H54 (cell line): ENCODE results near the gene FBXO22.
"Not testable (repeated sequence)": the region's sequence is repeated elsewhere in the genome, so short reads cannot be mapped to it uniquely, and the experiment has no call there.

Source experiments
- DNase-seq: peaks from one replicate; pipeline ENCODE4 v3.0.0; 2011; ENCODE audit warnings: low spot score, mixed read lengths; ENCODE audit not compliant: insufficient read length
- FAIRE-seq: peaks from 3 replicates; lab custom pipeline; 2011; peaks lifted over from hg19 to GRCh38; lab: Jason Lieb, UNC
- POLR2A ChIP-seq: IDR thresholded peaks from 2 replicates; pipeline ENCODE4 v1.6.1; 2011; ENCODE audit warnings: low read depth, mild to moderate bottlenecking, low read length

FBXO22 gene

DNA sequence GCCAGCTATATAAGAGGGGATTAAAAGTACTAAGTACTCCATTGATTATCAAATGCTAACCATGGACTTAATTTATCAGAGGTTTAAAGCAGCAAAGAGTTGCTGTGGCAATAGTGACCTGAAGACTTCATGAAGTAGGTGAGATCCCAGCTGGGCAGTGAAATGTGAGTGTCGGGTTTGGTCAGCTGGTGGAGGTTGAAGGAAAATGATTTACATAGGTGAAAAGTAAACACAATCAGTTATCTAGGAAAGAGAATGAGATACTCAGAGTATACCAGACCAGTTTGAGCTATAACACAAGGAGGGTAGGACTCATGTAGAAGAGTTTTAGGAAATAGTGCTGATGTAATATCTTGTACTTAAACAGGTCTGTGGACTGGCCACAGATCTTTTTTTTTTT lies 16.5 kb upstream of the FBXO22 start:
- DNase-seq (no peak), FAIRE-seq (no peak)
- TF ChIP-seq POLR2A = no peak

DNA sequence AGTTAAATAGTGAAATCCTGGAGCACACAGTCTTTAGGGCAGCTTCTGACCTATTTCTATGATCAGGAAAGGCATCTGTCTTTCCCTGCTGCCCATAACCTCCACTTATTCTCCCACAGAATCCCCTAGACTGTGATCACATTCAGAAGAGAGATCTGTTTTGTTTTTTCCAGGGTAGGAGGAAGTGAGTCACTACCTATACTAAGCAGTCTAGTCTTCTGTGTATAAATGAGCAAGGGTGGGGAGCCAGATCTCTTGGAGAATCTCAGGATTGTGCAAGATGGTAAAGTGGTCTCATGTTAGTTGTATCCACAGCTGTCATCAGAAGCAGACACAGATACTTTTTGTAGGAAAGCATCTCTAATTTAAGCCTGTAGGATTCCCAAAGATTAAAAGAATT lies 11.8 kb upstream of the FBXO22 start:
- FAIRE-seq (peak; percentile 90), DNase-seq (peak; percentile 3)
- no peak for TF ChIP-seq POLR2A

DNA sequence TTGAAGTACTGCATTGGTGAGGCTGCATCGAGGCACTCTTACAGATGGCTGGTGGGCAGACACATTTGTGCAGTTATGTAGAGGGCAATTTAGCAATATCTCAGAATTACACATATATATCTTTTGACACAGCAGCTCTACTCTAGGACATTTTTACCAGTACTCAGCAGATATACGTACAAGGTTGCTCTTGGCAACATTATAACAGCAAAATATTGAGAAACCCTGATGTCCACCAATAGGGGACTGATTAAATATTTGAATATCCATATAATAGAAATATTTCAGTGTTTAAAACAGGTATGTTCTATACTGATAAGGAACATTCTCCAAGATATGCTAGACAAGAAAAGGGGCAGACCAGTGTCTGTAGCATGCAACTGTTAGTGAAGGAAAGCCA lies 7.9 kb upstream of the FBXO22 start:
- DNase-seq (no peak), FAIRE-seq (no peak)
- TF ChIP-seq POLR2A = no peak

DNA sequence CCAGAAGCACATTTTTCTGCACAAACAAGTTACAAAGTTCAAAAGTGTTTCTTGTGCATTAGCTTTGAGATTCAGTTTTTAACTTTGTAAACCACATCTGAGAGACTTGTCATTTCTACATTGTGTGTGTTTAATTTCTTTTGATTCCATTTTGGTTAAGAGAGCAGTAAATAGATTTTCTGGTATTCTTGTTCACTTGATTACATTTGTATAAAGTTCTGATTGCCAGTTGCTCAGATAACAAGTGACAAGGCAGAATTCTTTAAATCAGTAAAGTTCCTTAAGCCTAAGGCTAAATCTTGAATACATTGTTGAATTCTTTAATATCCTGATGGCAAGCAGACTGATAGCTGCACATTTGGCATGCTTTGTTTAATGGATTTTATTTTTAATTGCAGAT lies 3.1 kb upstream of the FBXO22 start:
- FAIRE-seq (no peak), DNase-seq (no peak)
- TF ChIP-seq POLR2A = no peak

DNA sequence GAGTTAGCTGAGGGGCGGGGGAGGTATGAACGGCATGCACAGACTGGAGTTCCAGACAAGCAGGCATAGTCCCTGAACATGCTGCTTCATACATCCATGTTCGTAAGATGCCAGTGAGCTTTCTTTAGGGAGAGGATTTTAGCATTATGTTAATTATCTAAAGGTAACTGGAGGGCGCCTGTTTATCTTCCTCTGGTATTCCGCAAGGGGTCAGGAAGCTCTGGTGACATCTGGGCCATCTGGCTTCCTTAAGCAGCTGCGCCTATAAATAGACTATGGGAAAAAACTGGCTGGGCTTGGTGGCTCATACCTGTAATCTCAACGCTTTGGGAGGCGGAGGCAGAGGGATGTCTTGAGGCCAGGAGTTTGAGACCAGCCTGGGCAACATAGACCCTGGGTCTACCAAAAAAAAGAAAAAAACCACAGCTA lies 1.5 kb upstream of the FBXO22 start:
- no peak for DNase-seq
- FAIRE-seq = no peak
- TF ChIP-seq POLR2A = no peak

DNA sequence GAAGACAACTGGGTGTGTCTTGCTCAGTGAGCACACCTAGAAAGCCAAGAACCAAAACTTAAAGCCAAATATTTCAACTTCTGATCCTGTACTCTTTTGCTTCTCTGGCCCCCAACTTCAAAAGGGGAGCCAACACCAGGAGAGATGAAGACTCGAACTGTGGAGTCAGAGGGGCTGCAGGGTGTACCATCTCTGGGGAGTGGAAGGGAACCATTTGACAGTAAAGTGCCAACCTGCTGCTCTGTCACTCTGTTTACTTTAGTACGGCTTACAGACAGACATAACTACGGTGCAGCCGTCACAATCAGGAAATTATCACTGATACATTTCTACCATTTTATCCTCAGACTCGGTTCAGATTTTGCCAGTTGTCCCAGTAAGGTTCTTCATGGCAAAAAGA lies 1.6 kb downstream of the FBXO22 start:
- FAIRE-seq (no peak), DNase-seq (no peak)
- no peak for TF ChIP-seq POLR2A

DNA sequence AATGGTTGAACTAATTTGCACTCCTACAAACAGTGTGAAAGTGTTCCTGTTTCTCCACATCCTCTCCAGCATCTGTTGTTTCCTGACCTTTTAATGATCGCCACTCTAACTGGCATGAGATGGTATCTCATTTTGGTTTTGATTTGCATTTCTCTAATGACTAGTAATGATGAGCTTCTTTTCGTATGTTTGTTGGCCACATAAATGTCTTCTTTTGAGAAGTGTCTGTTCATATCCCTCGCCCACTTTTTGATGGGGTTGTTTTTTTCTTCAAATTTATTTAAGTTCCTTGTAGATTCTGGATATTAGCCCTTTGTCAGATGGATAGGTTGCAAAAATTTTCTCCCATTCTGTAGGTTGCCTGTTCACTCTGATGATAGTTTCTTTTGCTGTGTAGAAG lies 6.7 kb downstream of the FBXO22 start:
- not testable (repeated sequence) for FAIRE-seq, DNase-seq

DNA sequence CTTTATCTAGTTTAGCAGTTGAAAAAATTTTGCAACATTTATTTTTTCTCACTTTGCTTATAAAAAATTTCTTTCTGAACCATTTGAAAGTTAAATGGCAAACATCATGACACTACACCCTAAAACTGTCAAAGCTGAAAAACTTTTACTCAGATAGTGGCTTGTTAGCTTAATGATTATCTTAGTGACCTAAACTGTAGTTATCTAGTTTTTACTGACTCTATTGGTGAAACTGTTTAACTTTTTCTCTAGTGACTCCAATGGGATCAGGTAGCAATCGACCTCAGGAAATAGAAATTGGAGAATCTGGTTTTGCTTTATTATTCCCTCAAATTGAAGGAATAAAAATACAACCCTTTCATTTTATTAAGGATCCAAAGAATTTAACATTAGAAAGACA lies 13.3 kb downstream of the FBXO22 start:
- DNase-seq (no peak), FAIRE-seq (no peak)
- no peak for TF ChIP-seq POLR2A

DNA sequence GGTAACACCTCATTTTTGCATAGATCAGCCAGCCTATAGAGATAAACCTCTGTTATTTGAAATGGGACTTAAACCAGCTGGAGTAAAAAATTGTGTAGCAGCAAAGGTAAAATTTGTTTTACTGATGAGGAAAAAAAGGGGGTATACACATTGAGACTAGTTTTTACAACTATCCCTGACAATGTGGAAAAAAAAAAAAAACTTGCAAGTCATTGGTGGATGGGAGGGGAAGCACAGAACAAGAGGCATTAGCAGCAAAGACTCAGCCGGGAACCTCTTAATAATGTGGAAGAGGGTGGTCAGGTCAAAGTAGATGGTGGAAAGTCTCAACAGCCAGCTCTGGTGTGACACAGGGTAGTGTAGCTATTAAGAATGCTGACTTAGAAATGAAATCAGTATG lies 14.5 kb downstream of the FBXO22 start:
- no peak for TF ChIP-seq POLR2A
- FAIRE-seq (no peak), DNase-seq (no peak)

DNA sequence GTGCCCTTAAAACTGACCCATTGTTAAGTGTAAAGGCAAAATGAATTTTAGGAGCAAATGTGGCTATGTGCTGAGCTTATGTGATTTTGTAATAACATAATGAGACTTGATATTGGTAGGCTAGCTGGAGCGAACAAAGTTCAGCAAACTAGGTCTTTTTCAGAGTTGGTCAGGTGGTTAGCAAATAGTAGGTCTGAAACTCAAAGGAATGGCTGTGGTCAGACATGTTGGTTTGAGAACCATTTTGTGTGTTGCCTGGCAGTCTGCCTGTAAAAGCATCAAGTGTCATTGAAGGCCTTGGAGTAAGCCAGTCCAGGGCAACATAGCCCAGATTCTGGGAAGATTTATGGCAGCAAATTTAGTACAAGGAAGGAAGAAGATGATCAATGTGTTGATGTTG lies 16.4 kb downstream of the FBXO22 start:
- no peak for TF ChIP-seq POLR2A
- FAIRE-seq (no peak), DNase-seq (no peak)

DNA sequence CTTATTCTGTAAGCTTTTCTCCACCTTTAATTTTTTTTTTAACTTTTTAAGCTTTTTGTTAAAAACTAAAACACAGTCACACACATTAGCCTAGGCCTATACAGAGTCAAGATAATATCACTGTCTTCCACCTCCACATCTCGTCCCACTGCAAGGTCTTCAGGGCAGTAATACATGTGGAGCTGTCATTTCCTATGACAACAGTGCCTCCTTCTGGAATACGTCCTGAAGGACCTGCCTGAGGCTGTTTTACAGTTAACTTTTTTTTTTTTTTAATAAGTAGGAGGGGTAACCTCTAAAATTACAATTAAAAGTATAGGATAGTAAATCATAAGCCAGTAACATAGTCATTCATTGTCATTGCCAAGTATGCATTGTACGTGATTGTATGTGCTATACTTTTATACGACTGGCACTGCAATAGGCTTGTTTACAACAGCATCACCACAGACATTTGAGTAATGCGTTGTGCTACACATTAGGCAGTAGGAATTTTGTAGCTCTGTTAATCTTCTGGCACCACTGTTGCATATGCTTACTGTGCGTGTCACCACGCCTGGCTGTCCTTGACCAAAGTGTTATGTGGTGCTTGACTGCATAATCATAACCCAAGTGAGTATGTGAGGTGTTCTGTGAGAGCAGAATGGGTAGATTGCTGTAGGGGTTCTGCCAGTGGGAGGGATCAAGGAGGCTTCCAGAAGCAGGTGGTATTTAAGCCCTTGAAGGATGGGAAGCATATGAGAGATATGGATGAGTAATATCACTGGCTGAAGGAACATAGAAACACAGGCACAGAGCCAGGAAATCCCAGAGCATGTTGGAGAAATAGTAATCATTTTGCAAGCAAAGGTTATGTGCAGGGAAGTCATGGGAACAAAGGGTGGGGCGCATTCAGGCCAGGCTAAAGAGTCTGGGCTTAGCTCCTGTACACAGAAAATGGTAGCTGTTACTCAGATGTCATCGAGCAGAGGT lies 18.3 kb downstream of the FBXO22 start:
- FAIRE-seq (no peak), DNase-seq (no peak)
- no peak for TF ChIP-seq POLR2A

DNA sequence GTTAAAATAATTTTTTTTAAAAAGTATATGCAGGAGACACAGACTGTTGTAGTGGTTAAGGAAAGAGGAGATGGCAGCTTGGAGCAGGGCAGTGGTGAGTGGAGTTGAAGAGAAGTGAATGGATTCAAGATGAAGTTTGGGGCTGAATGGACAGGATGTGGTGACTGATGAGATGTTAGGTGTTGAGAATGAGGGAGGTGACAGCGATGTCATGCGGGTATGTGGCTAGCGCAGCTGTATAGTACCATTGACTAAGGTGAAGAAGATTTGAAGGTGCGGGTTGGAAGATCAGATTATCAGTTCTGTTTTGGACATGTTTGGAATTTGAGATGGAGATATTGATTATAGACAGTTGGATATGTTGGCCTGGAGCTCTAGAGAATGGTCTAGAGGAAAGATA lies 20.1 kb downstream of the FBXO22 start:
- DNase-seq = no peak
- TF ChIP-seq POLR2A = no peak
- no peak for FAIRE-seq

DNA sequence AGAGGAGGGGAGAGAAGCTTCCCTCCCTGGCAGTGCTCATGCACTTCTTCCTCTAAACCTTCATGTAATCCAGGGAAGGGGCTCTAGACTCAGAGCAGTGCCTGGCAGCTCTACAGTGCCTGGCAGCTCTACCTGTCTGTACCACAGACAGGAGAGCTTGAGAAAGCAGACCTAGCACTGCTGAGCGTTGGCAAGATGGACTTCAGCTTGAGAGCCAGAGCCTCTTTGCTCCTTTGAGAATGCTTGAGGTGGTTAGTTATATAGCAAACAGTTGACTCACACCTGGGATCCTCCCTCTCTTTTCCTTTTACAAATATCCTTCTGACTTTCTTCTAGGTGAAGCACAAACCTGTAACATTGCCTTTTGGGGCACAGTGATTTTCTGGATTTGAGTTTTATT lies 20.9 kb downstream of the FBXO22 start:
- FAIRE-seq (no peak), DNase-seq (no peak)
- no peak for TF ChIP-seq POLR2A

DNA sequence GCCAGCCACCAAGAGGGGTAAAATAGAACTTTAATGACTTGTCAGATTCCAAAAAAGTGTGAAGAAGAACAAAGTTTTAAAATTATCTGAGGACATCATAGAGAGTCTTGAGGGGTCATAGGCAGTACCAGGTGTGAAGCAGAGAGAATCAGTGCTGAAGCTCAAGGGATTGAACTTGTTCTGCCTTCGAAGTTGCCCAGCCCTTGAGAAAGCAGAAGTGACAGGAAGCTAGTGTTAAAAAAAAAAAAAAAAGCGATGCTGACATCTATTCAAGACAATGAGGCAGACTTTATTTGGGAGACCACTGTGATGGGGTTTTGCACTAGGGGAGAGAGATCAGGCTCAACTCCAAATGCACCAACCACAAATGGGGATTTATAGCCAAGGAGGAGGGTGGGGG lies 21.8 kb downstream of the FBXO22 start:
- TF ChIP-seq POLR2A = no peak
- no peak for DNase-seq
- no peak for FAIRE-seq

DNA sequence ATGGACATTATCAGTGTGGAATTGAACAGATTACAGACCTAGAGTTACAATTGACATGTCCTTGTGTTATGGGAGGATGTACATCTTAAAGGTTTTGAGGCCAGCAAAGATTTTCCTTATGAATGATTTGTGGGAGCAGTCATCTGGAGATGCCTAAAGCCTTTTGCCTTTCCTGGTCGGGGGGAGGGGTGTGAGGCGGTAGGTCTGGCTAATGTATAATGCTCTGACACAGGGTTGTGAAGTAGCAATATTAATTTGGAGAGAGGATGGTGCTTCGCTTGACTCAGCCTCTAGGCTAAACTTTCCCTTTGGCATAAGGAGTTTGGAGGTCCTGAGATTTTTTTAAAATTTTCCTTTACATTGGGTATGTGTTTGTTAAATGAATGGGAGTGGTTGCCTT lies 23.3 kb downstream of the FBXO22 start:
- DNase-seq (no peak), FAIRE-seq (no peak)
- no peak for TF ChIP-seq POLR2A
